B cell (primary cell): ENCODE results near the gene OPHN1. TPM values are rescaled to one million over a fixed set of nuclear protein-coding genes. Genes with fewer than 3 reads are reported as not detected.

ENCODE experiments used
- ATAC-seq: fragments of 200-7000 bp; cut with Tn5 transposase; one replicate; pipeline ENCODE4 v1.10.0; 2021; ENCODE audit warnings: low read depth, mild to moderate bottlenecking, moderate number of reproducible peaks, moderate library complexity
- CTCF ChIA-PET: fragments of 350-600 bp; sonication (Branson Sonifier 250); formaldehyde crosslinking; loops from one replicate; lab custom pipeline; 2021; ENCODE audit warnings: antibody characterized with exemption, inconsistent platforms; lab: Charles Lee
- POLR2A ChIA-PET: fragments of 350-600 bp; sonication (Branson Sonifier 250); formaldehyde crosslinking; loops from one replicate; lab custom pipeline; 2021; ENCODE audit warnings: antibody characterized with exemption; lab: Charles Lee
- DNase-seq: peaks from one replicate; pipeline ENCODE4 v3.0.0; 2013
- H2AFZ ChIP-seq: 2 replicates; pipeline ENCODE4 v1.6.1; 2012; ENCODE audit warnings: mild to moderate bottlenecking, low read depth, low read length; ENCODE audit not compliant: insufficient read depth, poor library complexity, severe bottlenecking
- H3K27ac ChIP-seq, 2 donors: 1 replicate in 1 of 2; 2 replicates in 1 of 2; pipeline ENCODE4 v1.5.1; 2012 to 2013; ENCODE audit warnings: low read length in 2 of 2, mild to moderate bottlenecking in 2 of 2, moderate library complexity in 1 of 2
- H3K27me3 ChIP-seq, 4 experiments: fragments of 200-600 bp in 1 of 4; sonication (generic) in 1 of 4; replicated peaks in 1 of 4; 1 replicate in 2 of 4; 2 replicates in 2 of 4; pipeline versions ENCODE4 v1.6.1 to v1.7.0; 2013 to 2016; ENCODE audit warnings: low read length in 3 of 4, mild to moderate bottlenecking in 2 of 4, mixed read lengths in 1 of 4, moderate library complexity in 1 of 4; ENCODE audit not compliant: insufficient read depth in 4 of 4, control insufficient read depth in 3 of 4; ENCODE audit errors: control extremely low read depth in 1 of 4
- H3K36me3 ChIP-seq, 2 experiments: replicated peaks in 1 of 2; 1 replicate in 1 of 2; 2 replicates in 1 of 2; pipeline versions ENCODE4 v1.6.1 to v1.7.1; 2013; ENCODE audit warnings: low read length in 1 of 2; ENCODE audit not compliant: insufficient read depth in 2 of 2, control insufficient read depth in 1 of 2; ENCODE audit errors: control extremely low read depth in 1 of 2, extremely low read depth in 1 of 2
- H3K4me1 ChIP-seq, 2 donors: fragments of 200-600 bp in 1 of 2; sonication (generic) in 1 of 2; 1 replicate in 1 of 2; 2 replicates in 1 of 2; pipeline versions ENCODE4 v1.5.1 to v1.6.1; 2013 to 2017; ENCODE audit warnings: low read length in 2 of 2; ENCODE audit not compliant: control insufficient read depth in 2 of 2, insufficient read depth in 2 of 2
- H3K4me2 ChIP-seq: replicated peaks from 2 replicates; pipeline ENCODE3; 2012; ENCODE audit warnings: mild to moderate bottlenecking, low read depth, low read length; ENCODE audit not compliant: poor library complexity, severe bottlenecking
- H3K4me3 ChIP-seq, 5 experiments: fragments of 200-600 bp in 1 of 5; sonication (generic) in 1 of 5; 1 replicate in 3 of 5; 2 replicates in 2 of 5; pipeline versions ENCODE4 v1.5.1 to v1.7.0; 2011 to 2016; ENCODE audit warnings: low read length in 4 of 5, mild to moderate bottlenecking in 4 of 5, low read depth in 2 of 5, control low read depth in 1 of 5, moderate library complexity in 1 of 5; ENCODE audit not compliant: insufficient read depth in 1 of 5; ENCODE audit errors: control extremely low read depth in 1 of 5, extremely low read depth in 1 of 5
- H3K79me2 ChIP-seq: fragments of 200-600 bp; sonication (generic); one replicate; pipeline ENCODE4 v1.6.0; 2016; ENCODE audit warnings: low read length; ENCODE audit not compliant: control insufficient read depth, insufficient read depth
- H3K9ac ChIP-seq: fragments of 200-600 bp; sonication (generic); 2 replicates; pipeline ENCODE4 v1.6.1; 2017; ENCODE audit warnings: mild to moderate bottlenecking, low read length, moderate library complexity
- H3K9me3 ChIP-seq, 3 donors: one replicate each; pipeline versions ENCODE4 v1.6.1 to v1.7.1; 2013; ENCODE audit warnings: low read length in 2 of 3; ENCODE audit not compliant: control insufficient read depth in 2 of 3, insufficient read depth in 1 of 3; ENCODE audit errors: control extremely low read depth in 1 of 3
- H4K20me1 ChIP-seq: 2 replicates; pipeline ENCODE4 v1.6.0; 2012; ENCODE audit warnings: mild to moderate bottlenecking, low read length; ENCODE audit not compliant: insufficient read depth, control insufficient read depth, poor library complexity, severe bottlenecking
- H3K27ac Mint-ChIP-seq: one replicate; pipeline ENCODE4 v1.8.0; 2021; ENCODE audit warnings: mixed read lengths
- H3K27me3 Mint-ChIP-seq: one replicate; pipeline ENCODE4 v1.8.0; 2021; ENCODE audit warnings: mixed read lengths
- H3K4me1 Mint-ChIP-seq: one replicate; pipeline ENCODE4 v1.8.0; 2021; ENCODE audit warnings: mixed read lengths
- H3K4me3 Mint-ChIP-seq: one replicate; pipeline ENCODE4 v1.8.0; 2021; ENCODE audit warnings: mixed read lengths
- H3K9me3 Mint-ChIP-seq: one replicate; pipeline ENCODE4 v1.8.0; 2022; ENCODE audit warnings: mixed read lengths; ENCODE audit not compliant: insufficient read depth
- CTCF ChIP-seq: fragments of 200-600 bp; IDR thresholded peaks from one replicate; pipeline ENCODE4 v1.8.0; 2022; ENCODE audit warnings: antibody characterized with exemption, mild to moderate bottlenecking
- EZH2 ChIP-seq: IDR thresholded peaks from 2 replicates; pipeline ENCODE4 v1.6.1; 2012; ENCODE audit warnings: borderline replicate concordance, low read depth, mild to moderate bottlenecking, moderate library complexity, low read length; ENCODE audit not compliant: insufficient read depth, poor library complexity, severe bottlenecking
- WGBS: methylation state at CpG from one replicate; pipeline ENCODE4 v1.1.5; 2013; ENCODE audit warnings: missing lambda C conversion rate; ENCODE audit not compliant: insufficient coverage; 5-methylcytosine and 5-hydroxymethylcytosine counted together
- intact Hi-C: fragments of 100-400 bp; cut with micrococcal nuclease; formaldehyde crosslinking; loops from one replicate; pipeline ENCODE4 v1.10.0; 2022
- polyA plus RNA-seq: library from polyadenylated mRNA; depleted of rRNA; stranded (reverse); fragments of >200 nt; gene quantifications from 2 replicates; pipeline ENCODE4 v1.2.3, GENCODE V29; 2012
- total RNA-seq, 2 donors: library from RNA; stranded (reverse); fragments of 120-200 nt in 1 of 2; gene quantifications; 1 replicate in 1 of 2; 2 replicates in 1 of 2; pipeline versions ENCODE4 v1.2.3 to v1.2.4, GENCODE V29; 2013 to 2022

Gene OPHN1
- total and polyA plus RNA-seq, 2 donors (not counting 1 experiment from before 2014, with no cell fraction given), result 0.03 to 0.17 TPM

- ATAC-seq, result no peak
- no peaks in the 10 kb centered on the region for H3K4me1 ChIP-seq
- ChIA-PET CTCF (no interaction called here), POLR2A (interaction anchor here (0.7 kb wide), 1 partner anchor 152 kb away, joined by 4 read pairs; no protein-coding TSS in a partner anchor)
- no peak for TF ChIP-seq EZH2
- no peak for TF ChIP-seq CTCF
- intact Hi-C loops, result no loop called here
- H3K4me3 ChIP-seq, result no peak overlapping the region
- H3K27me3 Mint-ChIP-seq, result no peaks in the 10 kb centered on the region
- DNase-seq, result no peak
- H3K4me3 Mint-ChIP-seq, result no peak overlapping the region
- H2AFZ ChIP-seq, result no peak overlapping the region
- no CpG with 5 or more reads among the region's 1 CpG for WGBS
- no peak overlapping the region for H3K27ac Mint-ChIP-seq
- H3K27me3 ChIP-seq, result no peaks in the 10 kb centered on the region
- no peak overlapping the region for H3K9ac ChIP-seq
- no peaks in the 10 kb centered on the region for H3K36me3 ChIP-seq
- H3K79me2 ChIP-seq, result no peaks in the 10 kb centered on the region
- H3K4me2 ChIP-seq, result no peak overlapping the region
- no peaks in the 10 kb centered on the region for H3K9me3 Mint-ChIP-seq
- H4K20me1 ChIP-seq, result no peaks in the 10 kb centered on the region
- H3K9me3 ChIP-seq, result no peaks in the 10 kb centered on the region
- H3K27ac ChIP-seq, result no peak overlapping the region
- no peaks in the 10 kb centered on the region for H3K4me1 Mint-ChIP-seq
These were observed 343.0 kb downstream of the OPHN1 start for GRCh38 chrX:68090266-68090665.

- ChIA-PET POLR2A (no interaction called here), CTCF (no interaction called here)
- H3K9me3 ChIP-seq, result no peaks in the 10 kb centered on the region
- no peak for ATAC-seq
- DNase-seq, result no peak
- H3K4me1 ChIP-seq, result no peaks in the 10 kb centered on the region
- no peak overlapping the region for H3K27ac Mint-ChIP-seq
- H3K4me1 Mint-ChIP-seq, result no peaks in the 10 kb centered on the region
- WGBS, result no CpG with 5 or more reads among the region's 2 CpGs
- TF ChIP-seq EZH2, result no peak
- TF ChIP-seq CTCF, result no peak
- H3K79me2 ChIP-seq, result no peaks in the 10 kb centered on the region
- no peaks in the 10 kb centered on the region for H3K27me3 ChIP-seq
- H3K9ac ChIP-seq, result no peak overlapping the region
- no peaks in the 10 kb centered on the region for H3K9me3 Mint-ChIP-seq
- no peak overlapping the region for H3K4me3 ChIP-seq
- no peaks in the 10 kb centered on the region for H4K20me1 ChIP-seq
- no peak overlapping the region for H3K27ac ChIP-seq
- H3K36me3 ChIP-seq, result no peaks in the 10 kb centered on the region
- no peak overlapping the region for H3K4me2 ChIP-seq
- H3K4me3 Mint-ChIP-seq, result no peak overlapping the region
- no peaks in the 10 kb centered on the region for H3K27me3 Mint-ChIP-seq
- no peak overlapping the region for H2AFZ ChIP-seq
- intact Hi-C loops, result no loop called here
These were observed 345.8 kb downstream of the OPHN1 start for GRCh38 chrX:68087526-68087925.
